DOHH2 (cell line): ENCODE data around the gene ANKRD1.

ENCODE experiments used
- H3F3A ChIP-seq: fragments of 200-600 bp; sonication (generic), shearing (Covaris generic); 2 replicates; pipeline ENCODE4 v1.6.0; 2016; ENCODE audit warnings: antibody characterized with exemption, mild to moderate bottlenecking; ENCODE audit not compliant: control insufficient read depth, insufficient read depth
- H3K27ac ChIP-seq: fragments of 200-600 bp; sonication (generic); 2 replicates; pipeline ENCODE4 v1.5.1; 2014; ENCODE audit warnings: low read depth, mild to moderate bottlenecking, low read length, moderate library complexity
- H3K27me3 ChIP-seq: fragments of 200-600 bp; sonication (generic); 2 replicates; pipeline ENCODE4 v1.6.1; 2014; ENCODE audit warnings: mild to moderate bottlenecking, low read length, mixed read lengths; ENCODE audit not compliant: control insufficient read depth
- H3K36me3 ChIP-seq: fragments of 200-600 bp; sonication (generic); 2 replicates; pipeline ENCODE4 v1.6.1; 2014; ENCODE audit warnings: mild to moderate bottlenecking, low read length, moderate library complexity, mixed read lengths; ENCODE audit not compliant: control insufficient read depth
- H3K4me1 ChIP-seq: fragments of 200-600 bp; sonication (generic); 2 replicates; pipeline ENCODE4 v1.6.1; 2014; ENCODE audit warnings: mild to moderate bottlenecking, low read length, mixed read lengths; ENCODE audit not compliant: control insufficient read depth
- H3K4me2 ChIP-seq: fragments of 200-600 bp; sonication (generic); 2 replicates; pipeline ENCODE4 v1.6.0; 2014; ENCODE audit warnings: mild to moderate bottlenecking, low read length, moderate library complexity
- H3K4me3 ChIP-seq: fragments of 200-600 bp; sonication (generic); 2 replicates; pipeline ENCODE4 v1.5.1; 2014; ENCODE audit warnings: mild to moderate bottlenecking, low read length, mixed read lengths
- H3K79me2 ChIP-seq: fragments of 200-600 bp; sonication (generic); 2 replicates; pipeline ENCODE4 v1.6.1; 2014; ENCODE audit warnings: mild to moderate bottlenecking, low read length, mixed read lengths; ENCODE audit not compliant: control insufficient read depth
- H3K9me2 ChIP-seq: fragments of 200-600 bp; sonication (generic); replicated peaks from 2 replicates; pipeline ENCODE4 v1.6.1; 2014; ENCODE audit warnings: mild to moderate bottlenecking, low read length, mixed read lengths; ENCODE audit not compliant: control insufficient read depth
- H3K9me3 ChIP-seq: fragments of 200-600 bp; sonication (generic); 2 replicates; pipeline ENCODE4 v1.6.1; 2014; ENCODE audit warnings: antibody characterized with exemption, low read length, mixed read lengths; ENCODE audit not compliant: control insufficient read depth, insufficient read depth
- H4K20me1 ChIP-seq: fragments of 200-600 bp; sonication (generic); 2 replicates; pipeline ENCODE4 v1.6.0; 2014; ENCODE audit warnings: low read depth, mild to moderate bottlenecking, antibody characterized with exemption, low read length, moderate library complexity; ENCODE audit not compliant: control insufficient read depth, insufficient read depth
- EZH2phosphoT487 ChIP-seq: fragments of 200-600 bp; sonication (generic); IDR thresholded peaks from 2 replicates; pipeline ENCODE4 v1.6.1; 2017; ENCODE audit warnings: borderline replicate concordance, mild to moderate bottlenecking, antibody characterized with exemption, low read length, moderate library complexity, mixed read lengths
- TF ChIP-seq, protein P1 (sequence below): fragments of 200-600 bp; sonication (generic); IDR thresholded peaks from one replicate; pipeline ENCODE4 v1.5.1; 2014; ENCODE audit warnings: antibody characterized with exemption, mild to moderate bottlenecking, low read depth, low read length; ENCODE audit not compliant: poor library complexity, severe bottlenecking

The ANKRD1 gene

DNA sequence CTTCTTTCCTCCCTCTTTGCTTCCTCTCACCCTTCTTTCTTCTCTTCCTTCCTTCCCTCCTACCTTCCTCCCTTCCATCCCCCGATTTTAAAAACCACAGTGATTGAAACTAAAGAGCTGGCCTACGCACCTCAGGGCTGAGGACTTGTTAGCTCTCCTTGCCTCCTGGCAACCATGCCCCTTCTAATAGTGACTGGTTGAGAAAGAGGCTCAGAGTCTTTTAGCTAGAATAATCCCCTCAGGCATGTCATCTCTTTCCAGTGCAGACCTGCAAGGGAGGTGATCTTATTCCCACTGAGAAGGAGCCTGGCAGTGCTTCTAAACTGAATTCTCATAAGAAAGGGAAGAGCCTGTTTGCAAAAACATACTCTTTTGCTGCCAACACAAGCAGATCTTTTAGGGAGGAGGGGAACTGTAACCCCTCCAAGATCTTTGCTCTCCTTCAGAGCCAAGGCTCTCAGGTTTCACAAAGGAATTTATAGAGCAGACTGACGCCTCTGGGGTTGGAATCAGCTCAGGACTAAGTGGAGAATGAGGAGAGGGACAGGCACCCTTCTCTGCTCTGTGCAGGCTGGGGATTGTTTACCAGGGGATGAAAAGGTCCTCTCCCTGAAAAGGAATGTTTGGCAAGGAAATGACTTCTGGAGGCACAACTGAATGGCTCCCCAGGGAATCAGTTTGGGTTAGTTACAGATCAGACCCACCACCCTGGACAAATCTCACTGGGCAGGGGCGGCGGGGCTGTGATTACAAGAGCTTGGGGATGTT is 9.4 kb upstream of the ANKRD1 start:
- Histone ChIP-seq H3K4me1 (peaks cover 4% of the 10 kb centered on the region), H3K27ac (no peak overlapping the region), H3K9me3 (no peaks in the 10 kb centered on the region), H3K36me3 (no peaks in the 10 kb centered on the region), H3K27me3 (no peaks in the 10 kb centered on the region), H3K79me2 (no peaks in the 10 kb centered on the region), H3K9me2 (no peaks in the 10 kb centered on the region), H3F3A (no peaks in the 10 kb centered on the region), H4K20me1 (no peaks in the 10 kb centered on the region), H3K4me2 (no peak overlapping the region), H3K4me3 (no peak overlapping the region)
- no peak for TF ChIP-seq EZH2phosphoT487
- TF ChIP-seq, protein P1, sequence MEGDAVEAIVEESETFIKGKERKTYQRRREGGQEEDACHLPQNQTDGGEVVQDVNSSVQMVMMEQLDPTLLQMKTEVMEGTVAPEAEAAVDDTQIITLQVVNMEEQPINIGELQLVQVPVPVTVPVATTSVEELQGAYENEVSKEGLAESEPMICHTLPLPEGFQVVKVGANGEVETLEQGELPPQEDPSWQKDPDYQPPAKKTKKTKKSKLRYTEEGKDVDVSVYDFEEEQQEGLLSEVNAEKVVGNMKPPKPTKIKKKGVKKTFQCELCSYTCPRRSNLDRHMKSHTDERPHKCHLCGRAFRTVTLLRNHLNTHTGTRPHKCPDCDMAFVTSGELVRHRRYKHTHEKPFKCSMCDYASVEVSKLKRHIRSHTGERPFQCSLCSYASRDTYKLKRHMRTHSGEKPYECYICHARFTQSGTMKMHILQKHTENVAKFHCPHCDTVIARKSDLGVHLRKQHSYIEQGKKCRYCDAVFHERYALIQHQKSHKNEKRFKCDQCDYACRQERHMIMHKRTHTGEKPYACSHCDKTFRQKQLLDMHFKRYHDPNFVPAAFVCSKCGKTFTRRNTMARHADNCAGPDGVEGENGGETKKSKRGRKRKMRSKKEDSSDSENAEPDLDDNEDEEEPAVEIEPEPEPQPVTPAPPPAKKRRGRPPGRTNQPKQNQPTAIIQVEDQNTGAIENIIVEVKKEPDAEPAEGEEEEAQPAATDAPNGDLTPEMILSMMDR: no peak

DNA sequence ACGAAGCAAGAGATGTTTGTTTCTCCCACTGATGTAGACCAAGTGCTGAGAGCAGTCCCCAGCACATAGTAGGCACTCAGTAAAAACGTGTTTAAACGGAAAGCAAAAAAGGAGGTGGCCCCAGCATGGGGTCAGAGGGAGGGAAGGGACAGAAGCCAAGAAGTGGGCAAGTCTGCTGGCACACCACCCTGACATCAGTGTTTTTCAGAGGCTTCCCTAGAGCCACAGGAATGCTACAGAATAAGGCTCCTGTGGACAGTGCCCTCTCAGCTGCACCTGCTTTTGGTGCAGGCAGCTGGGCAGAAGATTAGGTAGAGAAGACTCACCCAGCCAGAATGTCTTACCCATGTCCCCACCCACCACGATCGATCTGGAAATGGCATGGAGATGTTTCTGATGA is 8.3 kb upstream of the ANKRD1 start:
- no peaks in the 10 kb centered on the region for H3K9me2 ChIP-seq
- H3K27ac ChIP-seq: no peak overlapping the region
- H3K4me1 ChIP-seq: no peaks in the 10 kb centered on the region
- no peak overlapping the region for H3K4me2 ChIP-seq
- no peaks in the 10 kb centered on the region for H3K27me3 ChIP-seq
- TF ChIP-seq EZH2phosphoT487: no peak
- no peaks in the 10 kb centered on the region for H3F3A ChIP-seq
- H3K36me3 ChIP-seq: no peaks in the 10 kb centered on the region
- no peaks in the 10 kb centered on the region for H3K9me3 ChIP-seq
- H4K20me1 ChIP-seq: no peaks in the 10 kb centered on the region
- no peak overlapping the region for H3K4me3 ChIP-seq
- H3K79me2 ChIP-seq: no peaks in the 10 kb centered on the region

DNA sequence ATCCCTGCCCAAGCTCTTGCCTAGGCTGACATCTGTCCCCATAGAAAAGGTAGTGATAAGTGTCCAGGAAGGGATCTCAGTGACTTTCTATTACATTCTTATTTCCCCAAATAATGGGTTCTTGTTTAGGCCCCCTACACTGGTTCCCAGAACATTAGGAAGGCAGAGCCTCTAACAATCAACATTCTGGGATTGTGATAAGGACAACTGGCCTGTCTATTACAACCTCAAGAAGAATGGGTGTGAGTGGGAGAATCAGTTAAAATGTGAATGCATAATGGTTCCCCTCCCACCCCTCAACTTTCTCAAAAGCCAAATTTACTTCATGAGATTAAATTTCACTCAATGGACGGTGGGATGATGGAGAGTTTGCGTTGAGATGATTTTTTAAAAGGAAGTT is 6.4 kb upstream of the ANKRD1 start:
- no peak overlapping the region for H3K27ac ChIP-seq

More for the DNA sequence above, 6.4 kb upstream of the ANKRD1 start:
- H3K9me3 ChIP-seq: no peaks in the 10 kb centered on the region
- no peaks in the 10 kb centered on the region for H4K20me1 ChIP-seq
- H3K9me2 ChIP-seq: no peaks in the 10 kb centered on the region
- no peaks in the 10 kb centered on the region for H3F3A ChIP-seq
- no peaks in the 10 kb centered on the region for H3K4me1 ChIP-seq
- no peak overlapping the region for H3K4me2 ChIP-seq
- H3K36me3 ChIP-seq: no peaks in the 10 kb centered on the region
- no peak overlapping the region for H3K4me3 ChIP-seq
- H3K27me3 ChIP-seq: no peaks in the 10 kb centered on the region
- no peaks in the 10 kb centered on the region for H3K79me2 ChIP-seq
- TF ChIP-seq, protein P1: no peak
- TF ChIP-seq EZH2phosphoT487: no peak
